Measurements from ENCODE around the gene PHAF1.
A peak's percentile ranks its signal among the peaks of the same experiment; 100 is the strongest.

Gene PHAF1

GRCh38 chr16:67194260-67194659 lies 84.5 kb downstream of the PHAF1 start:
- no peak for TF ChIP-seq CTCF (IDR thresholded peaks at IDR 0.05; ENCODE audit: low read depth, low read length, missing control alignments)
- H3K4me3 ChIP-seq (replicated peaks; ENCODE audit: low read depth, low read length): peak overlapping the region; percentile 100; the same call in 1 of the 2 replicates
- DNase-seq (ENCODE audit: extremely low read depth, low read depth): no peak

GRCh38 chr16:67195676-67196075 lies 85.9 kb downstream of the PHAF1 start:
- no peak for TF ChIP-seq CTCF (IDR thresholded peaks at IDR 0.05; ENCODE audit: low read depth, low read length, missing control alignments)
- DNase-seq (ENCODE audit: extremely low read depth, low read depth): no peak
- no peak overlapping the region for H3K4me3 ChIP-seq (replicated peaks; ENCODE audit: low read depth, low read length)

- DNase-seq (ENCODE audit: extremely low read depth, low read depth): no peak
- no peak for TF ChIP-seq CTCF (IDR thresholded peaks at IDR 0.05; ENCODE audit: low read depth, low read length, missing control alignments)
- no peak overlapping the region for H3K4me3 ChIP-seq (replicated peaks; ENCODE audit: low read depth, low read length)
Measured at GRCh38 chr16:67196881-67197280, 87.1 kb downstream of the PHAF1 start.

DNA sequence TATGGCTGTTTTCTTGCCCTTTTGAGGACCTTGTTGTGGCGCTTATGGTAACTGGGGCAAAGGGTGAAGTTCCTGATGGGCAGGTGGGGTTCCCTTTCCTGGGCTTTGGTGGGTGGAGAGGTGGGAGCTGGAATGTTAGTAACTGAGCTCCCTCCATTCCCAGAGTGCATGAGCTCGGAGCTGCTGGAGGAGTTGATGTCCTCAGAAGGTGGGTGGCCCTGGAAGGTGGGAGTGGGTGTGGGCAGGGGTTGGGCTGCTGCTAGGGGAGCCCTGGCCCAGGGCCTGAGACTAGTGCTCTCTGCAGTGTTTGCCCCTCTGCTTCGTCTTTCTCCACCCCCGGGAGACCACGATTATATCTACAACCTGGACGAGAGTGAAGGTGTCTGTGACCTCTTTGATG lies 88.0 kb downstream of the PHAF1 start:
- H3K4me3 ChIP-seq (replicated peaks; ENCODE audit: low read depth, low read length): no peak overlapping the region
- no peak for DNase-seq (ENCODE audit: extremely low read depth, low read depth)
- no peak for TF ChIP-seq CTCF (IDR thresholded peaks at IDR 0.05; ENCODE audit: low read depth, low read length, missing control alignments)

Data from HFF-Myc (cell line).